ENCODE results near the gene P3H3.

Gene P3H3

DNA sequence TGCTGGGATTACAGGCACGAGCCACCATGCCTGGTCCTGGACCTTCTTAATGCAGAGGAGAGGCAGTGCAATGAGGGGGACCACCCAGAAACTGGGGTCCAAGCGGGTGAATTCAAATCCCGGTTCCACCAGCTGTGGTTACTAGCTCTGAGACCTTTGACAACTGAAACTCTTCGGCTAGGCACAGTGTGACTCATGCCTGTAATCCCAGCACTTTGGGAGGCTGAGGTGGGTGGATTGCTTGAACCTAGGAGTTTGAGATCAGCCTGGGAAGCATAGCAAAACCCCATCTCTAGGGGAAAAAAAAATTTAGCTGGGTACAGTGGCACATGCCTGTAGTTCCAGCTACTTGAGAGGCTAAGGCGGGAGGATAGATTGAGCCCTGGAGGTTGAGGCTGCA lies 43.9 kb upstream of the P3H3 start:
- Histone ChIP-seq H3K9me2 (replicated peaks; ENCODE audit: insufficient read depth, low read length) (no peaks in the 10 kb centered on the region), H3K9ac (ENCODE audit: low read length) (no peak overlapping the region), H3F3A (ENCODE audit: insufficient read depth, low read length) (peaks cover 6% of the 10 kb centered on the region), H4K20me1 (ENCODE audit: insufficient read depth, low read length) (no peaks in the 10 kb centered on the region), H3K9me3 (replicated peaks; ENCODE audit: insufficient read depth, low read length) (no peaks in the 10 kb centered on the region), H3K27me3 (replicated peaks; ENCODE audit: insufficient read depth, low read length) (no peaks in the 10 kb centered on the region), H3K79me2 (ENCODE audit: low read length) (no peaks in the 10 kb centered on the region), H2AFZ (ENCODE audit: low read length) (0 out of 2 replicates have a peak overlapping the region, but pooled peaks have one; percentile 70), H3K4me1 (ENCODE audit: low read length) (peaks cover 27% of the 10 kb centered on the region), H3K4me2 (ENCODE audit: low read depth, low read length) (peak overlapping the region; percentile 56; the same call in 1 of the 2 replicates), H3K36me3 (replicated peaks; ENCODE audit: insufficient read depth, low read length) (no peaks in the 10 kb centered on the region), H3K27ac (ENCODE audit: low read length) (peak overlapping the region; percentile 64; the same call in 1 of the 2 replicates), H3K4me3 (ENCODE audit: low read length) (no peak overlapping the region)
- no peak for DNase-seq
- TF ChIP-seq, protein P1, sequence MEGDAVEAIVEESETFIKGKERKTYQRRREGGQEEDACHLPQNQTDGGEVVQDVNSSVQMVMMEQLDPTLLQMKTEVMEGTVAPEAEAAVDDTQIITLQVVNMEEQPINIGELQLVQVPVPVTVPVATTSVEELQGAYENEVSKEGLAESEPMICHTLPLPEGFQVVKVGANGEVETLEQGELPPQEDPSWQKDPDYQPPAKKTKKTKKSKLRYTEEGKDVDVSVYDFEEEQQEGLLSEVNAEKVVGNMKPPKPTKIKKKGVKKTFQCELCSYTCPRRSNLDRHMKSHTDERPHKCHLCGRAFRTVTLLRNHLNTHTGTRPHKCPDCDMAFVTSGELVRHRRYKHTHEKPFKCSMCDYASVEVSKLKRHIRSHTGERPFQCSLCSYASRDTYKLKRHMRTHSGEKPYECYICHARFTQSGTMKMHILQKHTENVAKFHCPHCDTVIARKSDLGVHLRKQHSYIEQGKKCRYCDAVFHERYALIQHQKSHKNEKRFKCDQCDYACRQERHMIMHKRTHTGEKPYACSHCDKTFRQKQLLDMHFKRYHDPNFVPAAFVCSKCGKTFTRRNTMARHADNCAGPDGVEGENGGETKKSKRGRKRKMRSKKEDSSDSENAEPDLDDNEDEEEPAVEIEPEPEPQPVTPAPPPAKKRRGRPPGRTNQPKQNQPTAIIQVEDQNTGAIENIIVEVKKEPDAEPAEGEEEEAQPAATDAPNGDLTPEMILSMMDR (IDR thresholded peaks at IDR 0.05; ENCODE audit: low read length): no peak
- TF ChIP-seq EZH2phosphoT487 (IDR thresholded peaks at IDR 0.05; ENCODE audit: low read length) (no peak), EZH2 (optimal IDR thresholded peaks at IDR 0.05; ENCODE audit: low read depth, low read length) (no peak)

DNA sequence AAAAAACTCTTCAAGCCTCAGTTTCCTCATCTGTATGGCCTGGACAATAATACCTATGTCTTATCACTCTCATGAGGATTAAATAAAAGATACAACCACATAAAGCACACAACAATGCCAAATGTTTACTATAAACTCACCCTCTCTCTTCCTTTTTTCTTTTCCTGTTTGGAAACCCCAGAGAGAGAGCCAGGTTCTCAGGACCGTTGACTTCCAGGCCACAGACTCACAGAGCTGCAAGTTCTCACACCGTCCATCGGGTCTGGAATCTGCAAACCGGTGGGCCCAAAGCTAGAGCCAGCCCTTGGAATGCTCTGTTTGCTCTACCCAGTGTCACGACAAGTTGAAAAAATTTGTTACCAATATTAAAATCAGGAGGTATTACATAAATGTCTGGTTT lies 43.4 kb upstream of the P3H3 start:
- TF ChIP-seq, protein P1 (IDR thresholded peaks at IDR 0.05; ENCODE audit: low read length): no peak
- H4K20me1 ChIP-seq (ENCODE audit: insufficient read depth, low read length): no peaks in the 10 kb centered on the region
- H3K9me2 ChIP-seq (replicated peaks; ENCODE audit: insufficient read depth, low read length): no peaks in the 10 kb centered on the region
- H3K4me2 ChIP-seq (ENCODE audit: low read depth, low read length): no peak overlapping the region
- H3K79me2 ChIP-seq (ENCODE audit: low read length): no peaks in the 10 kb centered on the region
- no peaks in the 10 kb centered on the region for H3K27me3 ChIP-seq (replicated peaks; ENCODE audit: insufficient read depth, low read length)
- H3K9me3 ChIP-seq (replicated peaks; ENCODE audit: insufficient read depth, low read length): no peaks in the 10 kb centered on the region
- H3K9ac ChIP-seq (ENCODE audit: low read length): no peak overlapping the region
- no peak overlapping the region for H3K27ac ChIP-seq (ENCODE audit: low read length)
- DNase-seq: no peak
- no peak overlapping the region for H3K4me3 ChIP-seq (ENCODE audit: low read length)
- H3K4me1 ChIP-seq (ENCODE audit: low read length): peaks cover 27% of the 10 kb centered on the region
- no peaks in the 10 kb centered on the region for H3K36me3 ChIP-seq (replicated peaks; ENCODE audit: insufficient read depth, low read length)
- no peak overlapping the region for H2AFZ ChIP-seq (ENCODE audit: low read length)
- H3F3A ChIP-seq (ENCODE audit: insufficient read depth, low read length): peaks cover 6% of the 10 kb centered on the region

DNA sequence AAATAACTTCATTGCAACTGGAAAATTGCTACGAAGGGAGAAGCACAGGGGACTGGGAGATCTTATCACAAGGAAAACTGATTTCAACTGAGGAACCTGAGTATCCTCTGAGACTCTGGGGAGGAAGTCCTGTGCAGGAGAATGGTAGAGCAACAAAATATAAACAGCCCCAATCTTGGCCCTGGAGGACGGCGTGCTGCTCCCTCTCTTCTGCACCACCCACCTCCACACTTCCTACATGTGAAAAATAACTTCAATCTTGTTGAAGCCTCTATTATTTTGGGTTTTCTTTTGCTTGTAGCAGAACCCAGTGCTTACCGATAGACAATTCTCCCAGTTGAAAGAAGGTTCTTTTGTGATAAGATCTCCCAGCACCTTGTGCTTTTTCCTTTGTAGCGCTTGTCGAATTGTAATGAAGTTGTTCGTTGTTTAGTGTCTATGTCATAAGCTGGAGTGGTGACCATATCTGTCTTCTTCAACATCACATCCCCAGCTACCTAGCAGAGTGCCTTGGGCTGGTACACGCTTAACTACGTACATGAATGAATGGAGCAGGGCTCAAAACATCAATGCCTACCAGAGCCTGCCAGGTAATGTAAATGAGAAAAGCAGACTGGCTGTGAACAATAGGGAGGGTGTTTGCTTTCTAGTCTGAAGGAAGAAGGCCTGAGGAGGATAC lies 41.7 kb upstream of the P3H3 start:
- H3K27ac ChIP-seq (ENCODE audit: low read length): no peak overlapping the region
- no peaks in the 10 kb centered on the region for H3K79me2 ChIP-seq (ENCODE audit: low read length)
- no peaks in the 10 kb centered on the region for H3K9me2 ChIP-seq (replicated peaks; ENCODE audit: insufficient read depth, low read length)
- no peak overlapping the region for H3K4me3 ChIP-seq (ENCODE audit: low read length)
- H2AFZ ChIP-seq (ENCODE audit: low read length): no peak overlapping the region
- H3K27me3 ChIP-seq (replicated peaks; ENCODE audit: insufficient read depth, low read length): no peaks in the 10 kb centered on the region
- H3K36me3 ChIP-seq (replicated peaks; ENCODE audit: insufficient read depth, low read length): no peaks in the 10 kb centered on the region
- H4K20me1 ChIP-seq (ENCODE audit: insufficient read depth, low read length): no peaks in the 10 kb centered on the region
- no peaks in the 10 kb centered on the region for H3K9me3 ChIP-seq (replicated peaks; ENCODE audit: insufficient read depth, low read length)
- TF ChIP-seq EZH2phosphoT487 (IDR thresholded peaks at IDR 0.05; ENCODE audit: low read length) (no peak), EZH2 (optimal IDR thresholded peaks at IDR 0.05; ENCODE audit: low read depth, low read length) (no peak)
- TF ChIP-seq, protein P1 (IDR thresholded peaks at IDR 0.05; ENCODE audit: low read length): no peak
- peaks cover 6% of the 10 kb centered on the region for H3F3A ChIP-seq (ENCODE audit: insufficient read depth, low read length)
- H3K4me1 ChIP-seq (ENCODE audit: low read length): peaks cover 27% of the 10 kb centered on the region
- H3K9ac ChIP-seq (ENCODE audit: low read length): no peak overlapping the region
- DNase-seq: no peak
- no peak overlapping the region for H3K4me2 ChIP-seq (ENCODE audit: low read depth, low read length)
